ENCODE data around the gene CD44. TPM values are rescaled to one million over a fixed set of nuclear protein-coding genes. Genes with fewer than 3 reads are reported as not detected.

Gene CD44
- total RNA-seq, 1 experiment from 2014 or later, result 61.4 TPM

GRCh38 chr11:35275786-35276170 lies 136.8 kb downstream of the CD44 start:
- H3K4me3 Mint-ChIP-seq (ENCODE audit: unreplicated experiment), result no peak overlapping the region
- Histone ChIP-seq H3K36me3 (ENCODE audit: control insufficient read depth, insufficient read depth, low read length) (no peaks in the 10 kb centered on the region), H3K4me1 (no peaks in the 10 kb centered on the region), H3K27me3 (replicated peaks; ENCODE audit: control insufficient read depth, insufficient read depth, low read length) (no peaks in the 10 kb centered on the region), H3K9me3 (no peaks in the 10 kb centered on the region), H3K4me3 (ENCODE audit: low read depth, low read length) (no peak overlapping the region)
- BruUV-seq (replicated peaks), result no TSS peak
- CTCF ChIA-PET, result no interaction called here
- POLR2A ChIA-PET, result no interaction called here
- H3K4me1 Mint-ChIP-seq (ENCODE audit: low read depth, unreplicated experiment), result peaks cover 6% of the 10 kb centered on the region
- TF ChIP-seq, protein P1, sequence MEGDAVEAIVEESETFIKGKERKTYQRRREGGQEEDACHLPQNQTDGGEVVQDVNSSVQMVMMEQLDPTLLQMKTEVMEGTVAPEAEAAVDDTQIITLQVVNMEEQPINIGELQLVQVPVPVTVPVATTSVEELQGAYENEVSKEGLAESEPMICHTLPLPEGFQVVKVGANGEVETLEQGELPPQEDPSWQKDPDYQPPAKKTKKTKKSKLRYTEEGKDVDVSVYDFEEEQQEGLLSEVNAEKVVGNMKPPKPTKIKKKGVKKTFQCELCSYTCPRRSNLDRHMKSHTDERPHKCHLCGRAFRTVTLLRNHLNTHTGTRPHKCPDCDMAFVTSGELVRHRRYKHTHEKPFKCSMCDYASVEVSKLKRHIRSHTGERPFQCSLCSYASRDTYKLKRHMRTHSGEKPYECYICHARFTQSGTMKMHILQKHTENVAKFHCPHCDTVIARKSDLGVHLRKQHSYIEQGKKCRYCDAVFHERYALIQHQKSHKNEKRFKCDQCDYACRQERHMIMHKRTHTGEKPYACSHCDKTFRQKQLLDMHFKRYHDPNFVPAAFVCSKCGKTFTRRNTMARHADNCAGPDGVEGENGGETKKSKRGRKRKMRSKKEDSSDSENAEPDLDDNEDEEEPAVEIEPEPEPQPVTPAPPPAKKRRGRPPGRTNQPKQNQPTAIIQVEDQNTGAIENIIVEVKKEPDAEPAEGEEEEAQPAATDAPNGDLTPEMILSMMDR (IDR thresholded peaks at IDR 0.05; ENCODE audit: insufficient read depth in 1 of 2, low read depth in 1 of 2, low read length in 1 of 2, severe bottlenecking in 1 of 2, unreplicated experiment in 1 of 2), result no peak
- H3K27me3 Mint-ChIP-seq (ENCODE audit: insufficient read depth, unreplicated experiment), result peaks cover 5% of the 10 kb centered on the region
- no peak for DNase-seq
- H3K27ac Mint-ChIP-seq (ENCODE audit: unreplicated experiment), result no peak overlapping the region
- intact Hi-C loops (cut with micrococcal nuclease; ENCODE audit: unreplicated experiment), result no loop called here
- peaks cover 14% of the 10 kb centered on the region for H3K9me3 Mint-ChIP-seq (ENCODE audit: unreplicated experiment)
- H3K36me3 Mint-ChIP-seq (ENCODE audit: insufficient read depth, unreplicated experiment), result no peaks in the 10 kb centered on the region

- no peaks in the 10 kb centered on the region for H3K36me3 ChIP-seq (ENCODE audit: control insufficient read depth, insufficient read depth, low read length)
- TF ChIP-seq, protein P1 (IDR thresholded peaks at IDR 0.05; ENCODE audit: insufficient read depth in 1 of 2, low read depth in 1 of 2, low read length in 1 of 2, severe bottlenecking in 1 of 2, unreplicated experiment in 1 of 2), result no peak
- BruUV-seq (replicated peaks), result no TSS peak
- ChIA-PET CTCF (no interaction called here), POLR2A (no interaction called here)
- Mint-ChIP-seq H3K4me3 (ENCODE audit: unreplicated experiment) (no peak overlapping the region), H3K27ac (ENCODE audit: unreplicated experiment) (no peak overlapping the region), H3K4me1 (ENCODE audit: low read depth, unreplicated experiment) (peaks cover 6% of the 10 kb centered on the region), H3K27me3 (ENCODE audit: insufficient read depth, unreplicated experiment) (peaks cover 4% of the 10 kb centered on the region), H3K9me3 (ENCODE audit: unreplicated experiment) (peaks cover 8% of the 10 kb centered on the region), H3K36me3 (ENCODE audit: insufficient read depth, unreplicated experiment) (no peaks in the 10 kb centered on the region)
- intact Hi-C loops (cut with micrococcal nuclease; ENCODE audit: unreplicated experiment), result no loop called here
- H3K4me1 ChIP-seq, result no peaks in the 10 kb centered on the region
- H3K27me3 ChIP-seq (replicated peaks; ENCODE audit: control insufficient read depth, insufficient read depth, low read length), result no peaks in the 10 kb centered on the region
- no peak for DNase-seq
- no peak overlapping the region for H3K4me3 ChIP-seq (ENCODE audit: low read depth, low read length)
- no peaks in the 10 kb centered on the region for H3K9me3 ChIP-seq
These were observed 137.6 kb downstream of the CD44 start for GRCh38 chr11:35276396-35277145.

DNA sequence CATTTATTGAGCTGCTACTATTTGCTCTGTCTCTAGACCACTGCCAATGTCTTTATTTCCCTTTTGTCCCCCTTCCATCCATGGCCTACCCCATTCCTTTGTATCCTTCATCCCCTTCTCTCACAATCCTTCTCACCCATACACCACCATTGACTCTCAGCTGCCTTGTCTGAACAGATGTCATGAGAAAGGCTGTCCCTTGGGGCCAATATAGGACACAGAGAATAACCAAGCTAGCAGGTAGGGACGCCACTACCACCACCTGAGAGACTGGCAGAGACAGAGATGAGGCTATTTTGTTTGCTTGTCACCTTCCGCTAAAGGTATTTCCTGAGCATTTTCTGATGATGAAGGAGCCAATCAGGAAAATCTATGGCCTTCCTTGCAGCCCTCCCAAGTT lies 138.9 kb downstream of the CD44 start:
- POLR2A ChIA-PET, result no interaction called here

More for the DNA sequence above, 138.9 kb downstream of the CD44 start:
- Mint-ChIP-seq H3K36me3 (ENCODE audit: insufficient read depth, unreplicated experiment) (no peaks in the 10 kb centered on the region), H3K4me1 (ENCODE audit: low read depth, unreplicated experiment) (peaks cover 6% of the 10 kb centered on the region), H3K4me3 (ENCODE audit: unreplicated experiment) (no peak overlapping the region), H3K27me3 (ENCODE audit: insufficient read depth, unreplicated experiment) (no peaks in the 10 kb centered on the region), H3K9me3 (ENCODE audit: unreplicated experiment) (no peaks in the 10 kb centered on the region), H3K27ac (ENCODE audit: unreplicated experiment) (no peak overlapping the region)
- intact Hi-C loops (cut with micrococcal nuclease; ENCODE audit: unreplicated experiment), result no loop called here
- TF ChIP-seq, protein P1 (IDR thresholded peaks at IDR 0.05; ENCODE audit: insufficient read depth in 1 of 2, low read depth in 1 of 2, low read length in 1 of 2, severe bottlenecking in 1 of 2, unreplicated experiment in 1 of 2), result no peak
- no peak overlapping the region for H3K4me3 ChIP-seq (ENCODE audit: low read depth, low read length)
- BruUV-seq (replicated peaks), result no TSS peak
- no peaks in the 10 kb centered on the region for H3K27me3 ChIP-seq (replicated peaks; ENCODE audit: control insufficient read depth, insufficient read depth, low read length)
- H3K9me3 ChIP-seq, result no peaks in the 10 kb centered on the region
- CTCF ChIA-PET, result no interaction called here
- no peak for DNase-seq
- no peaks in the 10 kb centered on the region for H3K36me3 ChIP-seq (ENCODE audit: control insufficient read depth, insufficient read depth, low read length)
- no peaks in the 10 kb centered on the region for H3K4me1 ChIP-seq

Measured in Caco-2 (cell line).